Panc1 (cell line): Measurements from ENCODE around the gene ALOX12B. TPM values are rescaled to one million over a fixed set of nuclear protein-coding genes. Genes with fewer than 3 reads are reported as not detected.

Experiments
- ATAC-seq: fragments of 200-7000 bp; cut with Tn5 transposase; 2 replicates; pipeline ENCODE4 v1.9.1; 2020; ENCODE audit warnings: mild to moderate bottlenecking, moderate library complexity
- BruUV-seq: library from RNA; stranded (reverse); fragments of 400-500 nt; replicated peaks from 2 replicates; lab custom pipeline; 2021; lab: Mats Ljungman, UMichigan
- CTCF ChIA-PET: fragments of 300-600 bp; sonication (Branson Sonifier 250); formaldehyde crosslinking; loops from one replicate; lab custom pipeline; 2022; ENCODE audit warnings: antibody characterized with exemption; lab: Charles Lee
- POLR2A ChIA-PET: fragments of 300-600 bp; sonication (Branson Sonifier 250); formaldehyde crosslinking; loops from one replicate; lab custom pipeline; 2022; ENCODE audit warnings: antibody characterized with exemption; lab: Charles Lee
- DNase-seq: peaks from one replicate; pipeline ENCODE4 v3.0.0-alpha.2; 2010; ENCODE audit warnings: low read depth, low spot score
- H3K27ac ChIP-seq: 2 replicates; pipeline ENCODE4 v1.5.1; 2011; ENCODE audit warnings: mild to moderate bottlenecking, low read length, inconsistent platforms
- H3K27me3 ChIP-seq: fragments of 200-500 bp; sonication (Bioruptor generic); 2 replicates; pipeline ENCODE4 v1.6.0; 2014; ENCODE audit warnings: low read length, inconsistent platforms; ENCODE audit not compliant: control insufficient read depth, insufficient read depth
- H3K36me3 ChIP-seq: fragments of 200-500 bp; sonication (Bioruptor generic); 2 replicates; pipeline ENCODE4 v1.5.1; 2014; ENCODE audit warnings: inconsistent platforms, mild to moderate bottlenecking, low read length, moderate library complexity; ENCODE audit not compliant: control insufficient read depth, insufficient read depth
- H3K4me1 ChIP-seq: 2 replicates; pipeline ENCODE4 v1.5.1; 2011; ENCODE audit warnings: inconsistent platforms, mild to moderate bottlenecking, low read length, moderate library complexity; ENCODE audit not compliant: control insufficient read depth, insufficient read depth
- H3K4me3 ChIP-seq, 2 experiments: 2 replicates each; pipeline ENCODE4 v1.5.1; 2011 to 2012; ENCODE audit warnings: low read depth in 2 of 2, low read length in 2 of 2, mild to moderate bottlenecking in 2 of 2, inconsistent platforms in 1 of 2, moderate library complexity in 1 of 2
- H3K9me3 ChIP-seq: fragments of 200-500 bp; sonication (Bioruptor generic); 2 replicates; pipeline ENCODE4 v1.5.1; 2014; ENCODE audit warnings: low read depth, mild to moderate bottlenecking, inconsistent platforms, low read length, moderate library complexity; ENCODE audit not compliant: control insufficient read depth, insufficient read depth
- POLR2AphosphoS5 ChIP-seq: IDR thresholded peaks from 2 replicates; pipeline ENCODE4 v1.6.1; 2012; ENCODE audit warnings: mild to moderate bottlenecking, low read depth, low read length, moderate library complexity
- SIN3A ChIP-seq: IDR thresholded peaks from 2 replicates; pipeline ENCODE4 v1.6.1; 2012; ENCODE audit warnings: low read depth, mild to moderate bottlenecking, low read length, moderate library complexity, borderline replicate concordance; ENCODE audit not compliant: insufficient read depth
- TCF7L2 ChIP-seq: IDR thresholded peaks from 2 replicates; pipeline ENCODE4 v1.6.1; 2011; ENCODE audit warnings: mild to moderate bottlenecking, low read depth, low read length, inconsistent platforms
- in situ Hi-C: cut with HindIII; loops from 2 replicates; pipeline ENCODE4 v1.10.0; 2016; ENCODE audit warnings: low sequenced_read_pairs, low pct_unique_long_range_greater_than_20kb
- intact Hi-C: fragments of 100-400 bp; cut with micrococcal nuclease; formaldehyde crosslinking; loops from one replicate; pipeline ENCODE4 v1.10.0; 2022; ENCODE audit not compliant: unreplicated experiment
- total RNA-seq: library from RNA; stranded (reverse); gene quantifications from one replicate; pipeline ENCODE4 v1.2.1, GENCODE V29; 2021; ENCODE audit not compliant: unreplicated experiment
- TF ChIP-seq, protein P1 (sequence below): fragments of 450-650 bp; IDR thresholded peaks from 2 replicates; pipeline ENCODE4 v1.5.1; 2017; ENCODE audit warnings: mild to moderate bottlenecking
- TF ChIP-seq, protein P2 (sequence below), 2 experiments: IDR thresholded peaks; 2 replicates each; pipeline ENCODE4 v1.6.1; 2011 to 2012; ENCODE audit warnings: low read depth in 2 of 2, control low read depth in 1 of 2, low read length in 1 of 2, mild to moderate bottlenecking in 1 of 2, moderate library complexity in 1 of 2; ENCODE audit not compliant: insufficient read depth in 1 of 2

Gene ALOX12B
- total RNA-seq, 1 experiment from 2014 or later: not detected

DNA sequence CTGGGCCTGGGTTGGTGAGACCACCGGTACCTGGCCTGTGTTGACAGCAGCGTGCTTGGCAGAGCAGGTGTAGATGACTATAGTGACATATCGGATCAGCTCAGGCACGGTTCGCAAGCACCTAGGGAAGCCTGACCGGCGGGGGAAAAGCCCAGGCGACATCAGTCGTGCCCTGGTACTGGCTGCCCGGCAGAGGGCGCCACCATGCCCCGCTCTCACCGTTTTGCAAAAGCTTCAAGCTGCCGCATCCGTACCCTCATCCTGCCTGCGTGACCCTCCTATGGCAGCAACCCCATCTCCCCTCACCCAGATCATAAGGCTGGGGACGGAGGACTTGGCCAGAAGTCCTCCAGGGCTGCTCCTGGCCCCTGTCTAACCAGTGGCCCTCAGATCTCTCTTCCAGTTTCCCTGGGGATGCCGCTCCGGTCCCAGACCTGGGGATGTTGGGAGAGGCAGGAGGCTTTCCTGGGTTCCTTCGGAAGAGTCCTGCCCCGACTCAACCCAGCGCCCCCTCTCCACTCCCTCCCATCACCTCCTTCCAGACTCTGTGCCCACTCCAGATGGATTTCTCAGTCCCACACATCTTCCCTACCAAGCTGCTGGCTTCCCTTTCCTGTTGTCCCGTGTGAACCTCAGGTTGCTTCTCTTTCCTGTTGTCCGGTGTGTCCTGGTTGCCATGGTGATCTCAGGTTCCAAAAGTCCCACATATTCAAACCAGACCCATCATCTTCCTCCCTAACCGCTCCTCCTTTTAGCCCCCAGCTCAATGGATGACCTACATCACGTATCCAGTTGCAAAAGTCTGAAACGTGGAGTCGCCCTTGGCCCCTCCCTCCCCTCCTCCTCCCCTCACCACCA is 13.7 kb downstream of the ALOX12B start:
- in situ Hi-C loops: no loop called here
- no peaks in the 10 kb centered on the region; the same call in 1 of the 2 replicates for H3K36me3 ChIP-seq
- H3K27ac ChIP-seq: no peak overlapping the region
- H3K4me1 ChIP-seq: no peaks in the 10 kb centered on the region; the same call in 1 of the 2 replicates
- intact Hi-C loops: no loop called here
- H3K4me3 ChIP-seq: peak overlapping the region; percentile 16 to 38
- no TSS peak for BruUV-seq
- ATAC-seq (peak; percentile 90), DNase-seq (peak; percentile 47)
- no peaks in the 10 kb centered on the region for H3K9me3 ChIP-seq
- POLR2A ChIA-PET: interaction anchor here (0.6 kb wide), 2 partner anchors 143 to 238 kb away, joined by 5 to 7 read pairs; no protein-coding TSS in a partner anchor
- H3K27me3 ChIP-seq: no peaks in the 10 kb centered on the region; the same call in 1 of the 2 replicates
- CTCF ChIA-PET: interaction anchor here (0.5 to 1.7 kb wide), 8 partner anchors 9 to 365 kb away, joined by 3 to 10 read pairs (median 4); no protein-coding TSS in a partner anchor
- TF ChIP-seq SIN3A: no peak
- TF ChIP-seq, protein P1, sequence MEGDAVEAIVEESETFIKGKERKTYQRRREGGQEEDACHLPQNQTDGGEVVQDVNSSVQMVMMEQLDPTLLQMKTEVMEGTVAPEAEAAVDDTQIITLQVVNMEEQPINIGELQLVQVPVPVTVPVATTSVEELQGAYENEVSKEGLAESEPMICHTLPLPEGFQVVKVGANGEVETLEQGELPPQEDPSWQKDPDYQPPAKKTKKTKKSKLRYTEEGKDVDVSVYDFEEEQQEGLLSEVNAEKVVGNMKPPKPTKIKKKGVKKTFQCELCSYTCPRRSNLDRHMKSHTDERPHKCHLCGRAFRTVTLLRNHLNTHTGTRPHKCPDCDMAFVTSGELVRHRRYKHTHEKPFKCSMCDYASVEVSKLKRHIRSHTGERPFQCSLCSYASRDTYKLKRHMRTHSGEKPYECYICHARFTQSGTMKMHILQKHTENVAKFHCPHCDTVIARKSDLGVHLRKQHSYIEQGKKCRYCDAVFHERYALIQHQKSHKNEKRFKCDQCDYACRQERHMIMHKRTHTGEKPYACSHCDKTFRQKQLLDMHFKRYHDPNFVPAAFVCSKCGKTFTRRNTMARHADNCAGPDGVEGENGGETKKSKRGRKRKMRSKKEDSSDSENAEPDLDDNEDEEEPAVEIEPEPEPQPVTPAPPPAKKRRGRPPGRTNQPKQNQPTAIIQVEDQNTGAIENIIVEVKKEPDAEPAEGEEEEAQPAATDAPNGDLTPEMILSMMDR: peak; percentile 97
- TF ChIP-seq, protein P2, sequence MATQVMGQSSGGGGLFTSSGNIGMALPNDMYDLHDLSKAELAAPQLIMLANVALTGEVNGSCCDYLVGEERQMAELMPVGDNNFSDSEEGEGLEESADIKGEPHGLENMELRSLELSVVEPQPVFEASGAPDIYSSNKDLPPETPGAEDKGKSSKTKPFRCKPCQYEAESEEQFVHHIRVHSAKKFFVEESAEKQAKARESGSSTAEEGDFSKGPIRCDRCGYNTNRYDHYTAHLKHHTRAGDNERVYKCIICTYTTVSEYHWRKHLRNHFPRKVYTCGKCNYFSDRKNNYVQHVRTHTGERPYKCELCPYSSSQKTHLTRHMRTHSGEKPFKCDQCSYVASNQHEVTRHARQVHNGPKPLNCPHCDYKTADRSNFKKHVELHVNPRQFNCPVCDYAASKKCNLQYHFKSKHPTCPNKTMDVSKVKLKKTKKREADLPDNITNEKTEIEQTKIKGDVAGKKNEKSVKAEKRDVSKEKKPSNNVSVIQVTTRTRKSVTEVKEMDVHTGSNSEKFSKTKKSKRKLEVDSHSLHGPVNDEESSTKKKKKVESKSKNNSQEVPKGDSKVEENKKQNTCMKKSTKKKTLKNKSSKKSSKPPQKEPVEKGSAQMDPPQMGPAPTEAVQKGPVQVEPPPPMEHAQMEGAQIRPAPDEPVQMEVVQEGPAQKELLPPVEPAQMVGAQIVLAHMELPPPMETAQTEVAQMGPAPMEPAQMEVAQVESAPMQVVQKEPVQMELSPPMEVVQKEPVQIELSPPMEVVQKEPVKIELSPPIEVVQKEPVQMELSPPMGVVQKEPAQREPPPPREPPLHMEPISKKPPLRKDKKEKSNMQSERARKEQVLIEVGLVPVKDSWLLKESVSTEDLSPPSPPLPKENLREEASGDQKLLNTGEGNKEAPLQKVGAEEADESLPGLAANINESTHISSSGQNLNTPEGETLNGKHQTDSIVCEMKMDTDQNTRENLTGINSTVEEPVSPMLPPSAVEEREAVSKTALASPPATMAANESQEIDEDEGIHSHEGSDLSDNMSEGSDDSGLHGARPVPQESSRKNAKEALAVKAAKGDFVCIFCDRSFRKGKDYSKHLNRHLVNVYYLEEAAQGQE (IDR thresholded peaks at IDR 0.05; ENCODE audit: insufficient read depth in 1 of 2, low read depth in 2 of 2, low read length in 1 of 2): no peak

DNA sequence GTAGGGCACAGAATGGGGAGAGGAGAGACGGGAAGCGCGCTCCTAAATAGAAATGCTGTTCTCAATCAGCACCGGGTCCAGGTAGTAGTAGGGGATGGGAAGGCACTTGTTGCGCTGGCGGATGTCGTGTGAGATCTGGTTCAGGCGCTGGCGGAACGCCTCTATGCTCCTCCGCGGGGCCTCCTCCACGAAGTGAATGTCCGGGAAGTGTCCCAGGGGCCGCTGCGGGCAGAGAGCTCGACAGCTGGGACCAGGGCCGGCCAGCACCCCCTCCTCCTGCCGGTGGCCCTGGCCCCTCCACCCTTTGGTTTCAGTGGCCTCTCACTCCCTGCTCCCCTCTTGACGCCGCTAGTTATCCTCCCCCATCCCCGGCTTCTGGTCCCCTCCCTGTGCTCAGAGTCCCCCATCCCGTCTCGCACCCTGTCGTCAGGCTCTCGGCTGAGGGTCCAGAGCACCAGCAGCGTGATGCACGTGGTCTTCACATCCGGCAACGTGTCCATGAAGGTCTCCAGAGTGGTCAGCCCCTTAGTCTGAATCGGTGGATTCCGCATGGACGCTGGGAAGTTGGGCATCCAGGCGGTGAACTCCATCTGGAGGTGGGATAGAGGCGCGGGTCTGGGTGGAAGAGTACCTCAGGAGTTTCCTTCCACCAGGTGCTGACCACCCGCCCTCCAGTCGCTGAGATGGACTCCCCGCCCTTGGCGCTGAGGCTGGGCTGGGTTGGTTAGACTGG is 14.6 kb downstream of the ALOX12B start:
- H3K27me3 ChIP-seq: no peaks in the 10 kb centered on the region; the same call in 1 of the 2 replicates
- intact Hi-C loops (no loop called here), in situ Hi-C loops (no loop called here)
- DNase-seq (no peak), ATAC-seq (no peak)
- H3K4me1 ChIP-seq: no peaks in the 10 kb centered on the region; the same call in 1 of the 2 replicates
- ChIA-PET POLR2A (no interaction called here), CTCF (interaction anchor here (0.7 to 1.7 kb wide), 3 partner anchors 8 to 46 kb away, joined by 3 to 7 read pairs (median 5); no protein-coding TSS in a partner anchor)
- no peak overlapping the region for H3K27ac ChIP-seq
- no peaks in the 10 kb centered on the region for H3K9me3 ChIP-seq
- TF ChIP-seq, protein P2 (IDR thresholded peaks at IDR 0.05; ENCODE audit: insufficient read depth in 1 of 2, low read depth in 2 of 2, low read length in 1 of 2): no peak
- TF ChIP-seq, protein P1: no peak
- no peak for TF ChIP-seq POLR2AphosphoS5
- no peak for TF ChIP-seq TCF7L2
- TF ChIP-seq SIN3A: no peak
- no peak overlapping the region for H3K4me3 ChIP-seq
- no TSS peak for BruUV-seq
- H3K36me3 ChIP-seq: no peaks in the 10 kb centered on the region; the same call in 1 of the 2 replicates
